ENCODE measurements around the gene CTAGE9.

- TF ChIP-seq CTCF (conservative IDR thresholded peaks at IDR 0.05; ENCODE audit: low read length) (no peak), EZH2phosphoT487 (IDR thresholded peaks at IDR 0.05; ENCODE audit: borderline replicate concordance) (no peak)
Measured at GRCh38 chr6:131724114-131724513, 13.3 kb upstream of the CTAGE9 start.
